ENCODE results near the gene KLF16. TPM values are rescaled to one million over a fixed set of nuclear protein-coding genes. Genes with fewer than 3 reads are reported as not detected.

KLF16 gene
- 10 to 100 TPM; 42.8 to 43.1 TPM for total RNA-seq
- 0.92 TPM for polyA plus RNA-seq

DNA sequence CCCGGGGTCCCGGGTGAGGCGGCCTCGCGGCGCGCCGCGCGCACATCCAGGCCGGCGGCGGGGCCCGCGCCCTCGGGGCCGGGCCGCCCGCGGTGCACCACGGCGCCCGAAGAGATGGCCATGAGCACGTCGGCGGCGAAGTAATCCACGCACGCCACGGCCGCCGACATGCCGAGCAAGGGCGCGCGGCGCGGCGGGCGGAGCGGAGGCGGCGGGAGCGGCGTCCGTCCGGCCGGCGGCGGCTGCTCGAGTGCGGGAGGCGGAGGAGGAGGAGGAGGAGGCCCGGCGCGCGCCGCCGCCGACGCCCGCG lies at the start of gene KLF16:
TSS of gene KLF16 (minus strand) at position 252 of the 310 bp plus-strand sequence. CDS start at position 170, 82 bp downstream.
- Mint-ChIP-seq H3K9me3 (no peaks in the 10 kb centered on the region), H3K36me3 (peaks cover 0 to 6% (median 0%) of the 10 kb centered on the region in 3 donors), H3K4me1 (peaks cover 18 to 55% (median 28%) of the 10 kb centered on the region in 3 donors), H3K27me3 (peaks cover 0 to 4% of the 10 kb centered on the region in 2 donors), H3K4me3 (peak within 1 kb of the TSS; percentile 91 to 100 (median 95)), H3K27ac (peak within 1 kb of the TSS; percentile 91 to 100 (median 96))
- Histone ChIP-seq H3K4me1 (ENCODE audit: insufficient read depth, low read length) (peaks cover 35% of the 10 kb centered on the region), H3K9me3 (ENCODE audit: low read length) (no peaks in the 10 kb centered on the region), H3K4me3 (ENCODE audit: low read length) (peak within 1 kb of the TSS; percentile 66), H3K36me3 (ENCODE audit: insufficient read depth, low read length) (no peaks in the 10 kb centered on the region), H3K27me3 (ENCODE audit: insufficient read depth, low read length, poor library complexity, severe bottlenecking) (no peaks in the 10 kb centered on the region), H3K27ac (ENCODE audit: low read depth, low read length) (peak within 1 kb of the TSS; percentile 79)
- ChIA-PET POLR2A (no interaction called here), CTCF (no interaction called here)
- DNase-seq: no peak

DNA sequence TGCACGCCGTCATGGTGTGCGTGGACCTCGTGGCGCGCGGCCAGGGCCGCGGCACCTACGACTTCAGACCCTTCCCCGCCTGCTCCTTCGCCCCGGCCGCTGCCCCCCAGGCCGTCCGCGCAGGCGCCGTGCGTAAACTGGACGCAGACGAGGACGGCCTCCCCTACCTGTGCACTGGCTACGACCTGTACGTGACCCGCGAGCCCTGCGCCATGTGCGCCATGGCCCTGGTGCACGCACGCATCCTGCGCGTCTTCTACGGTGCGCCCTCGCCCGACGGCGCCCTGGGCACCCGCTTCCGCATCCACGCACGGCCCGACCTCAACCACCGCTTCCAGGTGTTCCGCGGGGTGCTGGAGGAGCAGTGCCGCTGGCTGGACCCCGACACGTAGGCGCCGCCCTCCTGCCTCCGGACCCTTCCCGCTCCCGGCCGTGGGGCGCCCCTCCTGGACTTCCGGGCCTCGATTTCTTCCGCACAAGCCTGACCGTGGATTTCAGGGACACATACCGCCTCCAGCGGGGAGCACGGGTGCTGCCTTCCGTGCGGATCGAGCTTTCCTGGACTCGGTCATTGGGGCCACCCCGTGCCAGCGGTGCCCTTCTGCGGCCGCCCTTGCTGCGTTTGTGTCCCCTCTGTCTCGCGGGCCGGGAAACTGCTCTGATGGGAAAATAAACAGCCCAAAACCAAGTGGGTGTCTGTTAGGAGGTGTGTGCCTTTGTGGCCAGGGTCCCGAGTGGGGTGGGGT lies 49.6 kb upstream of the KLF16 start:
- Mint-ChIP-seq H3K27ac (peak overlapping the region in 1 of 8 donors; percentile 77), H3K27me3 (no peaks in the 10 kb centered on the region), H3K36me3 (peaks cover 0 to 15% (median 0%) of the 10 kb centered on the region in 3 donors), H3K4me3 (no peak overlapping the region), H3K4me1 (peaks cover 16 to 30% (median 23%) of the 10 kb centered on the region in 3 donors), H3K9me3 (no peaks in the 10 kb centered on the region)
- no peaks in the 10 kb centered on the region for H3K27me3 ChIP-seq (ENCODE audit: insufficient read depth, low read length, poor library complexity, severe bottlenecking)
- no peaks in the 10 kb centered on the region for H3K36me3 ChIP-seq (ENCODE audit: insufficient read depth, low read length)
- H3K9me3 ChIP-seq (ENCODE audit: low read length): no peaks in the 10 kb centered on the region
- H3K4me1 ChIP-seq (ENCODE audit: insufficient read depth, low read length): no peaks in the 10 kb centered on the region
- POLR2A ChIA-PET: no interaction called here
- CTCF ChIA-PET: interaction anchor here (1.2 to 1.5 kb wide), 2 partner anchors 10 to 87 kb away, joined by 3 read pairs; no protein-coding TSS in a partner anchor
- H3K4me3 ChIP-seq (ENCODE audit: low read length): no peak overlapping the region
- no peak for DNase-seq
- no peak overlapping the region for H3K27ac ChIP-seq (ENCODE audit: low read depth, low read length)

DNA sequence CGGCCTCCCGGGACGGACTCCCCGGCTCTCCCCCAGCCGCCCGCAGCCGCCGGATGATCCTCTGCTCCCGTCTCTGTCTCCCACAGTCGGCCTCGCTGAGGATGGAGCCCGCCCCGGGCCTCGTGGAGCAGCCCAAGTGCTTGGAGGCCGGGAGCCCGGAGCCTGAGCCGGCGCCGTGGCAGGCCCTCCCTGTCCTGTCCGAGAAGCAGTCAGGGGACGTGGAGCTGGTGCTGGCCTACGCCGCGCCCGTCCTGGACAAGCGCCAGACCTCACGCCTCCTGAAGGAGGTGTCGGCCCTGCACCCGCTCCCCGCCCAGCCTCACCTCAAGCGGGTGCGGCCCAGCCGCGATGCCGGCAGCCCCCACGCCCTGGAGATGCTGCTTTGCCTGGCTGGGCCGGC lies 48.6 kb upstream of the KLF16 start:
- Mint-ChIP-seq H3K9me3 (no peaks in the 10 kb centered on the region), H3K27ac (no peak overlapping the region), H3K36me3 (peaks cover 0 to 10% (median 0%) of the 10 kb centered on the region in 3 donors), H3K4me3 (no peak overlapping the region), H3K27me3 (no peaks in the 10 kb centered on the region), H3K4me1 (peaks cover 15 to 30% (median 26%) of the 10 kb centered on the region in 3 donors)
- DNase-seq: no peak
- no peaks in the 10 kb centered on the region for H3K4me1 ChIP-seq (ENCODE audit: insufficient read depth, low read length)
- no peaks in the 10 kb centered on the region for H3K36me3 ChIP-seq (ENCODE audit: insufficient read depth, low read length)
- H3K27ac ChIP-seq (ENCODE audit: low read depth, low read length): no peak overlapping the region
- ChIA-PET CTCF (interaction anchor here (1.2 to 1.5 kb wide), 3 partner anchors 9 to 86 kb away, joined by 3 read pairs; no protein-coding TSS in a partner anchor), POLR2A (no interaction called here)
- H3K9me3 ChIP-seq (ENCODE audit: low read length): no peaks in the 10 kb centered on the region
- H3K27me3 ChIP-seq (ENCODE audit: insufficient read depth, low read length, poor library complexity, severe bottlenecking): no peaks in the 10 kb centered on the region
- H3K4me3 ChIP-seq (ENCODE audit: low read length): no peak overlapping the region

DNA sequence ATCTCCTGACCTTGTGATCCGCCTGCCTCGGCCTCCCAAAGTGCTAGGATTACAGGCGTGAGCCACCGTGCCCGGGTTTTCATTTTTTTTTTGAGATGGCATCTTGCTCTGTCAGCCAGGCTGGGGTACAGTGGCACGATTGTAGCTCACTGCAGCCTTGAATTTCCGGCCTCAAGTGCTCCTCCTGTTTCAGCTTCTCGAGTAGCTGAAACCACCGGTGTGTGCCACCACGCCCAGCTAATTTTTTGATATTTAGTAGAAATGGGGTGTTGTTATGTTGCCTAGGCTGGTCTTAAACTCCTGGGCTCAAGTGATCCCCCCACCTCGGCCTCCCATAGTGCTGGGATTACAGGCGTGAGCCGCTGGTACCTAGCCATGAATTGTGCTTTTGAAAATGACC lies 47.7 kb upstream of the KLF16 start:
- Mint-ChIP-seq H3K4me3 (peak overlapping the region in 1 of 7 donors; percentile 63), H3K27ac (peak overlapping the region in 4 of 8 donors; percentile 12 to 93 (median 59)), H3K9me3 (no peaks in the 10 kb centered on the region), H3K36me3 (peaks cover 0 to 10% (median 0%) of the 10 kb centered on the region in 3 donors), H3K27me3 (no peaks in the 10 kb centered on the region), H3K4me1 (peaks cover 15 to 31% (median 26%) of the 10 kb centered on the region in 3 donors)
- Histone ChIP-seq H3K4me1 (ENCODE audit: insufficient read depth, low read length) (peaks cover under 1% of the 10 kb centered on the region), H3K4me3 (ENCODE audit: low read length) (no peak overlapping the region), H3K27ac (ENCODE audit: low read depth, low read length) (no peak overlapping the region), H3K27me3 (ENCODE audit: insufficient read depth, low read length, poor library complexity, severe bottlenecking) (no peaks in the 10 kb centered on the region), H3K9me3 (ENCODE audit: low read length) (no peaks in the 10 kb centered on the region), H3K36me3 (ENCODE audit: insufficient read depth, low read length) (no peaks in the 10 kb centered on the region)
- DNase-seq: no peak
- CTCF ChIA-PET: interaction anchor here (1.2 to 1.5 kb wide), 2 partner anchors 8 to 17 kb away, joined by 3 read pairs; no protein-coding TSS in a partner anchor
- POLR2A ChIA-PET: no interaction called here

DNA sequence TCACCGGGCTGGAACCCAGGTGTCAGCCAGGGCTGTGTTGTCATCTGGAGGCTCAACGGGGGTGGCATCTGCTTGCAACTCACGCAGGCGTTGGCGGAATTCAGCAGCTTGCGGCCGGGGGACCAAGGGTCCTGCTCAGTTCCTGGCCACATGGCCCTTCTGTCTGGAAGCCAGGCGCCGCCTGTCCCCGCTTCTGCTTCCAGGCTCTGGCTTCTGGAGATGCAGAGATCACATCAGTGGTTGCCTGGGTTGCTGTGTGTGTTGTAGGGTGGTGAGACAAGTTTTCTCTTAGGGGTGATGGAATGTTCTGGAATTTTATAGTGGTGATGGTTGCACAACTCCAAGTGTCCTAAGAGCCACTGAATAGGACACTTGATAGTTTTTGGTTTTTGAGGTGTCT lies 46.8 kb upstream of the KLF16 start:
- Mint-ChIP-seq H3K27ac (peak overlapping the region in 4 of 8 donors; percentile 15 to 93 (median 46)), H3K4me1 (peaks cover 20 to 37% (median 34%) of the 10 kb centered on the region in 3 donors), H3K4me3 (peak overlapping the region in 3 of 7 donors; percentile 28 to 37 (median 28)), H3K36me3 (peaks cover 0 to 13% (median 0%) of the 10 kb centered on the region in 3 donors), H3K9me3 (no peaks in the 10 kb centered on the region), H3K27me3 (no peaks in the 10 kb centered on the region)
- CTCF ChIA-PET: interaction anchor here (1.0 kb wide), 1 partner anchor 57 kb away, joined by 3 read pairs; no protein-coding TSS in a partner anchor
- Histone ChIP-seq H3K9me3 (ENCODE audit: low read length) (no peaks in the 10 kb centered on the region), H3K36me3 (ENCODE audit: insufficient read depth, low read length) (no peaks in the 10 kb centered on the region), H3K27me3 (ENCODE audit: insufficient read depth, low read length, poor library complexity, severe bottlenecking) (no peaks in the 10 kb centered on the region), H3K4me1 (ENCODE audit: insufficient read depth, low read length) (peaks cover 7% of the 10 kb centered on the region), H3K4me3 (ENCODE audit: low read length) (no peak overlapping the region), H3K27ac (ENCODE audit: low read depth, low read length) (no peak overlapping the region)
- POLR2A ChIA-PET: no interaction called here
- no peak for DNase-seq

DNA sequence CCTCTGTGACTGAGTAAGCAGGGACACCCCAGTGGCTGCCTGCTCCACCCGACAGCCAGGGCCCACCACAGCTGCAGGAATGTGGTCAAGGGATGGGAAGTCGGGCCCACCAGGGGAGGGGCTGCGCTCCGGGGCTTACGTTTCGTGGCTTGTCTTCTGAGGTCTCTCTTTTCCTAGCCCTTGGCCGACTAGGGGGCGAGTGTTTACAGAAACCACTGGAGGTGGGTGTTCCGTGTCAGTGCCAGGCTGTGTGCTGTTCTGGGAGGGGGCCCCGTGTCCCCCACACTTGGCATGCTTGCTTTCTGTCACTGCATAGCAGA lies 46.3 kb upstream of the KLF16 start:
- Mint-ChIP-seq H3K4me3 (peak overlapping the region in 1 of 7 donors; percentile 71), H3K4me1 (peaks cover 20 to 38% (median 37%) of the 10 kb centered on the region in 3 donors), H3K27me3 (no peaks in the 10 kb centered on the region), H3K27ac (peak overlapping the region in 2 of 8 donors; percentile 50 to 93), H3K36me3 (peaks cover 0 to 13% (median 0%) of the 10 kb centered on the region in 3 donors), H3K9me3 (no peaks in the 10 kb centered on the region)
- no peak overlapping the region for H3K27ac ChIP-seq (ENCODE audit: low read depth, low read length)
- peaks cover 9% of the 10 kb centered on the region for H3K4me1 ChIP-seq (ENCODE audit: insufficient read depth, low read length)
- no peaks in the 10 kb centered on the region for H3K27me3 ChIP-seq (ENCODE audit: insufficient read depth, low read length, poor library complexity, severe bottlenecking)
- H3K9me3 ChIP-seq (ENCODE audit: low read length): no peaks in the 10 kb centered on the region
- ChIA-PET CTCF (interaction anchor here (1.0 kb wide), 1 partner anchor 57 kb away, joined by 3 read pairs; no protein-coding TSS in a partner anchor), POLR2A (no interaction called here)
- H3K4me3 ChIP-seq (ENCODE audit: low read length): no peak overlapping the region
- peak in 1 of 5 donors; percentile 21 for DNase-seq
- no peaks in the 10 kb centered on the region for H3K36me3 ChIP-seq (ENCODE audit: insufficient read depth, low read length)

DNA sequence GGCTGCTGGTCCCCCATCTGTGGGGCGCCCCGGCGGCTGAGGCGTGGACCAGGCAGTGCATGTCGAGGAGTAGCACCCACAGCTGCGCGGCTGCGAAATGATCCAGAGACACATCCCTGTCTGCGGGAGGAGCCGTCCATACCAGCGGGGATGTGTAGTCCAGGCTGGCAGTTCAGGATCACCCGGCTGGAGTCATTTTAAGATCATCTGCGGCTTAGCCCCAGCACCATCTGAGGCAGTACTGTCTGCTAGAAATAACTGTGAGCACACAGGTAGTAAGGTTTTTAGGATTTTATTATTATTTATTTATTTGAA lies 44.9 kb upstream of the KLF16 start:
- POLR2A ChIA-PET: no interaction called here
- CTCF ChIA-PET: no interaction called here

DNA sequence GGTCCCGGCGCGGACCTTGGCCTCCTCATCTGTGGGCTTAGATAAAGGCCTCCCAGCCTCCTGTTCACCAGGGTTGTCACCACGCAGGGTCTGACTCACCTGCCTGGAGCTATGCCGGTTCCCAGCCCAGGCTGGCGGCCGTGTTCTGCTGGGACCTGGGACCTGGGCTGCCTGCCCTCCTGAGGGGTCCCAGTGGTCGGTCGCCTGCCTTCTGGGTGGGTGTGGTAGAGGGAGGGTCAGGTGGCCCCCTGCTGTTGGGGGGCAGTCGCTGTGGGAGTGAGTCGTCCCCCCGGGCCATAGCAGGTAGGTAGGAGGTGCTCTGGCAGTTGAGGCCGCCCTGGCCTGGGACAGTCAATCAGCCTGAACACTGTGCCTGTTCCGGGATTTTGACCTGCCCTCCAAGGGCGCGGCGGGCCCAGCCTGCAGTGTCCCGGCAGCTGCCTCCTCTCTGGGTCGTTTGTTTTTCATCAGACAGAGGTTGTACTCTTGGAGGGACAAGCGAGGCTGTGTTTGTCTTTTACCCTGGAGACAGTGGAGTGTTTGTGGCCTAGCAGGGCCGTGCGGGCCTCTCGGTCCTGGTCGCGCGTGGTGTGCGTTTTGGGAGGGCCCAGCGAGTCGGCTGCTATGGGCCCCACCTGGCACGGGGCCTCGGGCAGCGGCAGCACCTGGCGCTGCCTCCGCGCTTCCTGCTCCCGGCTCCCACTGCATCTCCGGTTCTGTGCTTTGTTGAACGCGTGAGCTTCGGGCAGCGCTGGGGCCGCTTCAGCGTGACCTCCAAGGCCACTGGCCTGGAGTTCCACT lies 44.4 kb upstream of the KLF16 start:
- Mint-ChIP-seq H3K27ac (peak overlapping the region in 1 of 8 donors; percentile 50), H3K4me3 (no peak overlapping the region), H3K36me3 (peaks cover 0 to 6% (median 0%) of the 10 kb centered on the region in 3 donors), H3K4me1 (peaks cover 22 to 41% (median 37%) of the 10 kb centered on the region in 3 donors), H3K9me3 (no peaks in the 10 kb centered on the region), H3K27me3 (no peaks in the 10 kb centered on the region)
- Histone ChIP-seq H3K4me1 (ENCODE audit: insufficient read depth, low read length) (peaks cover 15% of the 10 kb centered on the region), H3K27ac (ENCODE audit: low read depth, low read length) (no peak overlapping the region), H3K27me3 (ENCODE audit: insufficient read depth, low read length, poor library complexity, severe bottlenecking) (no peaks in the 10 kb centered on the region), H3K36me3 (ENCODE audit: insufficient read depth, low read length) (no peaks in the 10 kb centered on the region), H3K9me3 (ENCODE audit: low read length) (no peaks in the 10 kb centered on the region), H3K4me3 (ENCODE audit: low read length) (no peak overlapping the region)
- no peak for DNase-seq
- CTCF ChIA-PET: no interaction called here
- POLR2A ChIA-PET: interaction anchor here (0.6 kb wide), 1 partner anchor 32 kb away, joined by 8 read pairs; no protein-coding TSS in a partner anchor

More for the DNA sequence above, 44.9 kb upstream of the KLF16 start:
- Mint-ChIP-seq H3K36me3 (peaks cover 0 to 10% (median 0%) of the 10 kb centered on the region in 3 donors), H3K4me3 (peak overlapping the region in 1 of 7 donors; percentile 69), H3K9me3 (no peaks in the 10 kb centered on the region), H3K27ac (no peak overlapping the region), H3K27me3 (no peaks in the 10 kb centered on the region), H3K4me1 (peaks cover 22 to 41% (median 37%) of the 10 kb centered on the region in 3 donors)
- Histone ChIP-seq H3K27ac (ENCODE audit: low read depth, low read length) (no peak overlapping the region), H3K27me3 (ENCODE audit: insufficient read depth, low read length, poor library complexity, severe bottlenecking) (no peaks in the 10 kb centered on the region), H3K9me3 (ENCODE audit: low read length) (no peaks in the 10 kb centered on the region), H3K36me3 (ENCODE audit: insufficient read depth, low read length) (no peaks in the 10 kb centered on the region), H3K4me3 (ENCODE audit: low read length) (no peak overlapping the region), H3K4me1 (ENCODE audit: insufficient read depth, low read length) (peaks cover 15% of the 10 kb centered on the region)
- DNase-seq: no peak
